Prostate gland (tissue), 2 donors: ENCODE data around the gene CHPF. TPM values are rescaled to one million over a fixed set of nuclear protein-coding genes. Genes with fewer than 3 reads are reported as not detected.

Source experiments
- DNase-seq: peaks from one replicate; pipeline ENCODE4 v3.0.0-alpha.2; 2019; ENCODE audit warnings: low spot score
- H3K27ac ChIP-seq, 2 donors: fragments of 200-600 bp; sonication (generic); 2 replicates each; pipeline ENCODE4 v1.5.1; 2017 to 2019
- H3K27me3 ChIP-seq: fragments of 200-600 bp; sonication (generic); replicated peaks from 2 replicates; pipeline ENCODE4 v1.5.1; 2019; ENCODE audit not compliant: insufficient read depth
- H3K36me3 ChIP-seq, 2 donors: fragments of 200-600 bp; sonication (generic); 1 replicate in 1 of 2; 2 replicates in 1 of 2; pipeline versions ENCODE4 v1.5.1 to v1.8.1; 2017 to 2019
- H3K4me1 ChIP-seq: fragments of 200-600 bp; sonication (generic); replicated peaks from 2 replicates; pipeline ENCODE4 v1.5.1; 2019
- H3K4me3 ChIP-seq, 2 donors: fragments of 200-600 bp; sonication (generic); 2 replicates each; pipeline ENCODE4 v1.5.1; 2017 to 2019
- H3K9me3 ChIP-seq: fragments of 200-600 bp; sonication (generic); 2 replicates; pipeline ENCODE4 v1.5.1; 2017
- POLR2A ChIP-seq: fragments of 450-650 bp; IDR thresholded peaks from one replicate; pipeline ENCODE4 v1.6.1; 2016; ENCODE audit warnings: antibody characterized with exemption, mild to moderate bottlenecking
- POLR2AphosphoS5 ChIP-seq: sonication (generic); formaldehyde crosslinking; IDR thresholded peaks from one replicate; pipeline ENCODE4 v1.6.1; 2017; ENCODE audit warnings: antibody characterized with exemption
- WGBS: methylation state at CpG from one replicate; pipeline ENCODE4 v1.1.5; 2018; 5-methylcytosine and 5-hydroxymethylcytosine counted together
- intact Hi-C: fragments of 100-400 bp; cut with DNase I; formaldehyde crosslinking; loops from one replicate; pipeline ENCODE4 v1.14.2; 2022
- total RNA-seq, 2 donors: library from RNA; depleted of rRNA; stranded (reverse); fragments of >200 nt; gene quantifications; one replicate each; pipeline ENCODE4 v1.1.0, GENCODE V29; 2016
- TF ChIP-seq, protein P1 (sequence below), 4 experiments: fragments of 200-600 bp in 2 of 4; fragments of 450-650 bp in 2 of 4; sonication (generic) in 2 of 4; IDR thresholded peaks; 1 replicate in 3 of 4; 2 replicates in 1 of 4; pipeline ENCODE4 v1.5.1; 2016 to 2019; ENCODE audit warnings: antibody characterized with exemption in 4 of 4, mild to moderate bottlenecking in 2 of 4, moderate library complexity in 2 of 4

CHPF gene
- total RNA-seq, 2 donors from 2014 or later = 150 to 819 TPM

GRCh38 chr2:219530048-219530963 lies 13.3 kb downstream of the CHPF start:
- Histone ChIP-seq H3K4me3 (no peak overlapping the region), H3K4me1 (no peaks in the 10 kb centered on the region), H3K36me3 (no peaks in the 10 kb centered on the region), H3K27ac (no peak overlapping the region), H3K27me3 (no peaks in the 10 kb centered on the region), H3K9me3 (no peaks in the 10 kb centered on the region)
- DNase-seq = peak; percentile 74
- peak; percentile 68 for TF ChIP-seq POLR2AphosphoS5
- TF ChIP-seq, protein P1, sequence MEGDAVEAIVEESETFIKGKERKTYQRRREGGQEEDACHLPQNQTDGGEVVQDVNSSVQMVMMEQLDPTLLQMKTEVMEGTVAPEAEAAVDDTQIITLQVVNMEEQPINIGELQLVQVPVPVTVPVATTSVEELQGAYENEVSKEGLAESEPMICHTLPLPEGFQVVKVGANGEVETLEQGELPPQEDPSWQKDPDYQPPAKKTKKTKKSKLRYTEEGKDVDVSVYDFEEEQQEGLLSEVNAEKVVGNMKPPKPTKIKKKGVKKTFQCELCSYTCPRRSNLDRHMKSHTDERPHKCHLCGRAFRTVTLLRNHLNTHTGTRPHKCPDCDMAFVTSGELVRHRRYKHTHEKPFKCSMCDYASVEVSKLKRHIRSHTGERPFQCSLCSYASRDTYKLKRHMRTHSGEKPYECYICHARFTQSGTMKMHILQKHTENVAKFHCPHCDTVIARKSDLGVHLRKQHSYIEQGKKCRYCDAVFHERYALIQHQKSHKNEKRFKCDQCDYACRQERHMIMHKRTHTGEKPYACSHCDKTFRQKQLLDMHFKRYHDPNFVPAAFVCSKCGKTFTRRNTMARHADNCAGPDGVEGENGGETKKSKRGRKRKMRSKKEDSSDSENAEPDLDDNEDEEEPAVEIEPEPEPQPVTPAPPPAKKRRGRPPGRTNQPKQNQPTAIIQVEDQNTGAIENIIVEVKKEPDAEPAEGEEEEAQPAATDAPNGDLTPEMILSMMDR (IDR thresholded peaks at IDR 0.05) = peak; percentile 90 to 100 (median 97)
- TF ChIP-seq POLR2A = no peak
- 14% methylated on average over 21 of the region's 21 CpGs for WGBS
- intact Hi-C loops = loop anchor here (10.0 kb wide), 1 partner anchor 236 kb away; no protein-coding TSS in a partner anchor

GRCh38 chr2:219527472-219527871 lies 16.1 kb downstream of the CHPF start:
- H3K9me3 ChIP-seq = no peaks in the 10 kb centered on the region
- peaks cover 1% of the 10 kb centered on the region for H3K4me1 ChIP-seq
- H3K27me3 ChIP-seq = peaks cover 5% of the 10 kb centered on the region
- no peak for DNase-seq
- TF ChIP-seq, protein P1 (IDR thresholded peaks at IDR 0.05) = no peak
- TF ChIP-seq POLR2A (no peak), POLR2AphosphoS5 (no peak)
- H3K36me3 ChIP-seq = no peaks in the 10 kb centered on the region
- no peak overlapping the region for H3K4me3 ChIP-seq
- H3K27ac ChIP-seq = no peak overlapping the region
- 58% methylated on average over 5 of the region's 5 CpGs for WGBS
- intact Hi-C loops = no loop called here

- Histone ChIP-seq H3K4me3 (no peak overlapping the region), H3K27me3 (peaks cover 5% of the 10 kb centered on the region), H3K9me3 (no peaks in the 10 kb centered on the region), H3K4me1 (peaks cover 3% of the 10 kb centered on the region), H3K36me3 (no peaks in the 10 kb centered on the region), H3K27ac (no peak overlapping the region)
- WGBS = 29% methylated on average over 6 of the region's 6 CpGs
- TF ChIP-seq, protein P1 (IDR thresholded peaks at IDR 0.05) = no peak
- TF ChIP-seq POLR2AphosphoS5 (no peak), POLR2A (no peak)
- intact Hi-C loops = no loop called here
- DNase-seq = no peak
These were observed 16.6 kb downstream of the CHPF start for GRCh38 chr2:219527076-219527394.

DNA sequence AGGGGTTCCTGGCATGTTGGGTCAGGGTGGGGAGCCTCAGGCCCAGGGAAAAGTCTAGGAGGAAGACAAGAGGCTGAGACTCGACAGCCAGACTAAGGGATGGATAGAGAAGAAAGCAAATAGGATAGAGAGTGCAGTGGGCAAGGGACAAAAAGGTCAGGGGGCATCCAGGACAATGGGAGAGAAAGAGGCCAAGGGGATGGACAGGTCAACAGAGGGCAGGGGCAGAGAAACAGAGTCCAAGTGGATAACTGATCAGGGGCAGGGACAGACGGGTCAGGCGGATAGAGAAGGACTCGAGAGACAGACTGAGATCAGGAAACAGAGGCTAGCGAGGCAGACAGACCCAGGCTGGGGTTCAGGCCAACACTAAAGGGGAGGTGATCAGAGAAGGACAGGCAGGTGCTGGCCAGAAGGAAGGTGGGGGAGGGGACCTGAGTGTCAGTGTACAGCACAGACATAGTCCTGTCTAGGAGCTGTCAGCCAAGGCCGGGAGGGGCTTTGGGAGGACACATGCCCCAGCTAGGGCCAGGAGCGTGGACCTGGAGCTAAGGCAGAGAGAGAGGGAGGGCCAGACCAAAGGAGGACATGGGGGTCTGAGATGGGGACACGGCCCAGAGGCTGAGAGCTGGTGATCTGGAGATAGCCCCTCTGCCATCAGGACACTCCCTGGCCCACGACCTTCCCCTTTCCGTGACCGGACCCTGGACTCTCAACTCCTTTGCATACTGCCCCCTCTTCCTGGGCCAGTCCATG lies 17.1 kb downstream of the CHPF start:
- Histone ChIP-seq H3K9me3 (no peaks in the 10 kb centered on the region), H3K27ac (no peak overlapping the region), H3K27me3 (peaks cover 5% of the 10 kb centered on the region), H3K4me1 (peaks cover 3% of the 10 kb centered on the region), H3K4me3 (no peak overlapping the region), H3K36me3 (no peaks in the 10 kb centered on the region)
- no peak for DNase-seq
- 71% methylated on average over 10 of the region's 11 CpGs for WGBS
- TF ChIP-seq, protein P1 (IDR thresholded peaks at IDR 0.05) = no peak
- TF ChIP-seq POLR2AphosphoS5 = no peak
- TF ChIP-seq POLR2A = no peak
- intact Hi-C loops = no loop called here
